Measurements from ENCODE around the gene CLIC4. TPM values are rescaled to one million over a fixed set of nuclear protein-coding genes. Genes with fewer than 3 reads are reported as not detected.
"Not testable (repeated sequence)": the region's sequence is repeated elsewhere in the genome, so short reads cannot be mapped to it uniquely, and the experiment has no call there.

The CLIC4 gene
- polyA plus RNA-seq, 3 donors, result 165 to 169 (median 168) TPM

- no peak for DNase-seq
These were observed 58.8 kb downstream of the CLIC4 start for GRCh38 chr1:24803987-24804530.

DNA sequence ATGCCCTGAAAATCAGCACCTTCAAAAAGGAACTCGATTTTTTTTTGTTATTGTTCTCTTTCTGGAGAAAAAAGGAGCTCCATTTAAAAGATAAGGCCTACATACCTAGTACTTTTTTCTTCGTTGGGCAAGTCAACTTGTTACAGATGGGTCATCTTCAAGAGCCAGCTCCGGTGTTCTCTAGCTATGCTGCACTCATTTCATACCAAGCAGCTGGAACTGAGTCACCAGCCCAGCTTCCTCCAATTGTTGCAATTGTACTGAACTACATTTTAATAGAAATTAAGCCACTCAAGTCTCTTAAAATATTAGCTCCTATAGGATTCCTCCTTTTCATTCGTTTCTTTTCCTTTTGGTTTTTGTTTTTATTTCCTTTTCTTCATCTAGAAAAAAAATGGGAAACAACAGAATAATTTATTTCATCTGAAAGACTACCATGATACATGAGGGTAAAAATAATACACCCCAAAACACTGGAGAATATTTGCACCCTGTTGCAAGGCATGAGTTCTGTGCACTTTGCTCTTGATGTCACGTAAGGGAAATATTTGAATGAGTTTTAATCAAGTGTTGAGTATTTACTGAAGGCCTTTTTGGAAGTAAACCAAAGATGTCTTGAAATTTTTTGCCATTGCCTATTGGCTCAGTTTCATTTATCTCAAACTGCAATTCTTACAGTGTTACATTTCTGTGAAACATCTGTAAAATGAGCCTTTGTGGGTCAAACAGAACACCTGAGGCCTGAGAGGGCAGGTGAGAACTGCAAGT, 60.5 kb downstream of the CLIC4 start:
- DNase-seq, result no peak

- no peak for DNase-seq
These were observed 61.3 kb downstream of the CLIC4 start for GRCh38 chr1:24806588-24806987.

GRCh38 chr1:24811494-24811893, 66.2 kb downstream of the CLIC4 start:
- not testable (repeated sequence) for DNase-seq

DNA sequence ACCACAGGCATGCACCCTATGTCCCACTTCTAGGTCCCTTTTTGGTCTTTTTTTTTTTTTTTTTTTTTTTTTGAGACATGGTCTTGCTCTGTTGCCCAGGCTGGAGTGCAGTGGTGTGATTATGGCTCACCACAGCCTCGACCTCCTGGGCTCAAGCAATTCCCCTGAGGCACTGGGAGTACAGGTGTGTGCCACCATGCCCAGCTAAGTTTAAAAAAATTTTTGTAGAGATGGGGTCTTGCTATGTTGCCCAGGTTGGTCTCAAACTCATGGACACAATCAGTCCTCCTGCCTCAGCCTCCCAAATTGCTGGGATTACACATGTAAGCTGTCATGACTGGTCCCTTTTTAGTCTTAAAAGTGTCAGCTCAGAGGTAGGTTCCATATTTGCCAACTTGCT, 75.0 kb downstream of the CLIC4 start:
- not testable (repeated sequence) for DNase-seq

DNA sequence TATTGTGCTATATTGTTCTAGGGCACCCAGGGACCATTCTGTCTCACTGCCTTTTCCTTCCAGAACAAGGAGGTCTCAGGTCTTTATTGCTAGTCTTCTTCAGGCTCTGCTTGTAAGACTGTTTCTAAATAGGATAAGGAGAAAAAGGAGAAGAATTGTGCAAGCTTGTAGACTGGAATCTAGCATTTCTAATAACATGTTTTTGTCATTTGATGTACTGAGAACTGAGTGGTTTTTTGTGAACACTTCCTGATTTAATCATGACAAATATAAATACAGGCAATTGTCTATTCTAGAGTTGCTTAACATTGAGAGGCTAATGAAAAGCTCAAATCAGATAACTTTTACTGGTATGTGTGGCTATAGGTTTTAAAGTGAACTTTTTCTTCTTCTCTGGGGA, 77.6 kb downstream of the CLIC4 start:
- DNase-seq, result no peak

GRCh38 chr1:24823486-24823885, 78.2 kb downstream of the CLIC4 start:
- not testable (repeated sequence) for DNase-seq

DNA sequence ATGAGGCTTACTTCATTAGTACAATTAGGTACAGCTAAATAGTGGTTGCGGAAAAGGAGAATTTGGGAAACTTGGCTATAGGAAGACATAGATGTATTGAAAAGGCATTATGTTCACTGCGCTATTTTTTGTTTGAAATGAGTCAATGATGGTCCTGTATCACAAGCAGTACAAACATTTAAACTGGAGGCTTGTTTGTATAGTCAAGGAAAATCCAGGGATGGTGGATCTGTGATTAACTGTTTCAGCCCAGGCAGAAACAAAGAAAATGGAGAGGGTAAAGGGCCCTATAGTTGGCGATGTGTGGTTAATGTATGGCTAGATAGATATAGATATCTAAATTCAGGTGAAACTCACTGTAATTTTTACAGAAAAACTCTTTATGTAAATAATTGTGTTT, 79.9 kb downstream of the CLIC4 start:
- no peak for DNase-seq

- no peak for DNase-seq
These were observed 81.3 kb downstream of the CLIC4 start for GRCh38 chr1:24826510-24826909.

DNA sequence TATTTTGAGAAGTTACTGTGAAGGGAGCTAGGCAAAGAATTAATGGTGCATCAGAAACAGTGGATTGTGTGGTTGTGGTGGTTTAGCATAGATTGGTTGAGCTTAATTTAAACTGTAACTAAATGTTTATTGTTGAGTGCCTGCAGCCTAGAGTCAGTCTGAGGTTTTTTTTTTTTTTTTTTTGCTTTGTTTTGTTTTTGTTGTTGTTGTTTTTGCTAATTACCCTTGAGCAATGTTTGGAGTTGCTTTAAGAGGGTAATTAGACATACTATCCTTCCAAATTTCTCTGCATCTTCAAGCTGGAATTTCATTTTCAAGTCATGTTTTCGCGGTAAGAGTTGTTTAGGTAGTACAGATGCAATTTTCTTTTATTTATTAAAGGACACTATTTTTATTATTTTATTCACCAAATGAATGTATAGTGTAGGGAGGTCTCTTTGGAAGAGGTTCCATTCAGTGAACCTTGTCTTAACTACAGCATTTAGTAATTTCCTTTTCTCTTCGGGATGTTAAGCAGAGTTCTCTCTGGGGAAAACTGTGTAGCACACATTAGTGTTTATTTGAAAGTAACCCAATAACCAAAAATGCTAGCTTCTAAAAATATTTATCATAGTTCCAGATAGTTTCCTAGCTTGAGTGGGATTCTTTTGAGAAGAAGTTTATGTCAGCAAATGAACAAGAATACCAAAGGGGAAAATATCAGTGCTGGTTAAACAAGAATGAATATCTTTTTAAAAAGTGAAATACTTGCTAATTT, 82.3 kb downstream of the CLIC4 start:
- no peak for DNase-seq

DNA sequence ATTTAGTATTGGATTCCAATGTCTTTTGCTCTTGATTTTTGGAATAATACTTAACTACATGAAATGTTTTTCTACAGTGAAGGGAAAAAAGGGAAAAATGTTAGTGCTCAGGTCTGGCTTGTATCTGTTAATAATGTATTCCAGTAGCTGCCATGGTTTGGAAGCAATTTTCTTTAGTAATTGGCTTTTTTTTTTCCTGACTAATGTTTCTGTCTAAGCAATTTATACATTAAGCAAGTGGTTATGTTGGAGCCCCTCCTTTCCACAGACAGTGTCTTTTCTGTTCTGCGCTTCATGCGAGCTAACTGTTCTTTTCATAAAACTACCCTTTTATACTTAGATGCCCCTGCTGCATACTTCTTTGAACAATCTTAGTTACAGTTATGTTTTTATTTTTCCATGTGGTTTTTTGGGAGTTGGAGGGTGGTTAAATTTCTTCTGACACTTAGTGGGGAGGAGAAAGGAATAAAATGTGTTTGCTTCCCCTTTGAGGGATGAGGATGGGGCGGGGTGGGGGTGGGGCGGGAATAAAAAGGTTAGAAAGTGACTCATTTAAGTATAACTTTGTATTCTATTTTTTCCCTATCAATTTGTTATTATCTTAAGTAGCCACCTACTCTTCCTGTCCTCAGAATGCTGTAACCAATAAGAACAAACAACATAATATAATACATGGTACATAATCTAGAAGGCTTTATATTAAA, 83.1 kb downstream of the CLIC4 start:
- no peak for DNase-seq

- no peak for DNase-seq
These were observed 83.6 kb downstream of the CLIC4 start for GRCh38 chr1:24828887-24829192.

DNA sequence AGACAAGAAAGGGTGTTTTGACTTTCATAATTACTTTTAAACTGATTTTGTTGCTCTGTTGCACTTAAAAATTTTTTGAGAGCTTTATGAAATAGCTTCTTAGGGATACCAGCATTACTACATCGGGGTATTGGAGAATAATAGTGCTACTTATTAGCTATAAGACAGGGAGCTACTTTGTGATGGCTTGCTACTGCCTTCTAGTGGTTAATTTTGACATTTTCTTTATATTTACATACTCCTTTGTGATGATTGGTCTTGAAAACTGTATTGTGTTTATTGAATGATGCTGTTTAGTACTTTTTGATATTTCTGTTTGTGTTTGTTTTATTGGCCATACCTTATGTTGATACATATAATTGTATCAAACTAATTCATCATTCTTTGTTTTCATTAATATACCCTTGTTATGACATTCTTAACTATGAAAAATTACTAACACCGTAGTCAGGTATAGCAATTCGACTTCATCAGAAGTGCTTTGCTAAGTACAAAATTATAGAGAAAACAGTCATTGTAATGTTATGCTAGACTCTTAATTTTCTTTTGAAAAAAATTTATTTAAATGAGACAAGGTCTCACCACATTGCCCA, 85.5 kb downstream of the CLIC4 start:
- DNase-seq, result peak; percentile 68

DNA sequence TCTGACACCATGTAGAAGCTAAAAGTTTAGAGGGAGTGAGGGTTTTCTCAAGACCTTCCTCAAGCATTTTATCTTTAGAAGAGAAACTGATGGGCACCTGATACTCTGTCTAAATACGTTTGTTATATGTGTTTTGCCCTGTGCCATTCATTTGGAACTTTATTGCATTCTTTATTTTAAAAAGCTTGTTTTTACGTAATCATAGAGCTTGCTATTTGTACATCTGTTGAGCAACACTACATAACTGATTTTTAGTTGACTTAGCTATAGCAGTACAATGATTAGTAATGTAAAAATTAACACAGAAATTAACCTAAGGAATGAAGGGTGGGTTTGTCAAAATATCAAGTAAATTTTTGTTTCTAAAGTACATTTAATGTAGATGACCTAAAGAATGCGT, 96.3 kb downstream of the CLIC4 start:
- no peak for DNase-seq

GRCh38 chr1:24846671-24847070, 101.4 kb downstream of the CLIC4 start:
- no peak for DNase-seq

DNA sequence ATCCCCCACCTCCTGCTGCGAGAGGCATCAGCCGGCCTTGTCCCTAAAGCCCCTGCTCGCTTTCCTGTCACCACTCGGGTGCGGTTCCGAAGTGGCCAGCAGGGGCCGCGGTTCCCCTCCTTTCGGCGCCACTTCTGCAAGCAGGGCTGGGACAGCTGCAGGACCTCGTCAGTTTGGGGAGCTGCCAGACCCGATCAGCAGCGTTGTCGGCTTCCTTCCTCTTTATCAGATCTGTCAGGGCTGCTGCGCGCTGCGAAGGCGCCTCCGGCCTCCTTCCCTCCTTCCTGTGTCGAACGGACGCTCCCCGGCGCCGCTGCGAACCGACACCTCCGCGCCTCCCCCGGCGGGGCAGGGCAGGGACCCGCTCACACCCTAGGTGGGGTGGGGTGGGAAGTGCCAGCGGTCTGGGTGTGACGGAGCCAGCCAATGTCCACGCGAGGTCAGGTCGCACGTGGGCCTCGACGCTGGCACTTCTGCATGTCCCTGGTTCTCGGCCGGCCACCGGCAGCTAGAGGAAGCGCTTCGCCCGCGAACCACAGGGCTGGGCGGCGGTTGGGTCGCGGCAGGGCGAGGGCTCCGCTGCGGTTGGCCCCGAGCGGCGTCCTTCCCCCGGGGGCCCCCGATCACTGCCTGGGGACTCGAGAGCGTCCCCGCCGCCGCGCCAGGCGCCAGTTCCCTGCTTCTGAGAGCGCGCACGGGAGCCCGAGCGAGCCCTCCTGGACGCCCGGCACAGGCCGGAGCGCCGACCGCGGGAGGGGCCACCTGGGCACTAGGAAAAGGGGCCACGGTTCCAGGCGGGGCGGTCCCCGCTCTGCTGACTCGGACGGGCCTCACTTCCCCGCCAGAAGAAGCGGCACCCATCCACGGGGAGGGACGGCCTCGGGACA, 103.0 kb downstream of the CLIC4 start:
- peak; percentile 89 for DNase-seq

DNA sequence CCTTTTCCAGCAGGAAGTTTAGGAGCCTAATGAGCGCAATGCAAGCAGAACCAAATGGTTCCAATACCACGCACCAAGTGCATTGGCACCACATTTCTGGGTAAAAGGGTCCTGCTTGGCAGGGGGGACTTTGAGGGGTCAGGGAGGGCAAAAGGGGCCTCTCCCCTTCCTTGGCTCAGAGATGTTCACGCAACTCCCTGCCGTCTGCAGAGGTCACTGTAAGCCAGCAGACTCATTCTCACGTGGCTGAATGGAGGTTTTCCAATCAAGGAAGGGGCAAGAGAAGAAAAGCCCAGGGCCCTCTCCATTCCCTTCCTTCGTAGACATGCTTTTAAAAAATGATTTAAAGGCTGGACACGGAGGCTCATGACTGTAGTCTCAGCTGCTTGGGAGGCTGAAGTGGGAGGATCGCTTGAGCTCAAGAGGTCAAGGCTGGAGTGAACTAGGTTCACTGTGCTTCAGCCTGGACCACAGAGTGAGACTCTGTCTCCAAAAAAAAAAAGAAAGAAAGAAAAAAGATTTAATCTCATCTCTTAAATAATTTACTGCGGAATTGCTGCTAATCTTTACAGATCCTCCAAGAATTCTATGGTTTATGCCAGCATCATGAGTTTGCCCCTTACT, 104.5 kb downstream of the CLIC4 start:
- DNase-seq, result peak; percentile 40

- no peak for DNase-seq
These were observed 105.2 kb downstream of the CLIC4 start for GRCh38 chr1:24850328-24850920.

DNA sequence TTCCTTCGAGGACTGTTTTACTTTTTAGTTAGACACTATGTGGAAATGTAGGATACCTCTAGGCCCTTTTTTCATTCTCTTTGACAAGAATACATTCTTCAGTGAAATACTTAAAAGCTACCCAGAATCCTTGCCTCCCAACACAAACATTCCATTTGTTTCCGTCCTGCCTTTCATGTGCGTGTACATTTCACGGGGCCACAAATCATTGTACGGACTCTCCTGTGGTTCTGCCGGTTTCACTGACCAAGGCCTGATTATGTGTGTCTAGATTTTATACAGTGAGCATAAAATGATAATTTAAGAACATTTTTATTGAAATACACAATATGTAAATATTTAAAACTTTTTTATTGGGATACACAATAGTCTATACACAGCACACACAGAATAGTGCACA, 108.4 kb downstream of the CLIC4 start:
- peak; percentile 52 for DNase-seq

DNA sequence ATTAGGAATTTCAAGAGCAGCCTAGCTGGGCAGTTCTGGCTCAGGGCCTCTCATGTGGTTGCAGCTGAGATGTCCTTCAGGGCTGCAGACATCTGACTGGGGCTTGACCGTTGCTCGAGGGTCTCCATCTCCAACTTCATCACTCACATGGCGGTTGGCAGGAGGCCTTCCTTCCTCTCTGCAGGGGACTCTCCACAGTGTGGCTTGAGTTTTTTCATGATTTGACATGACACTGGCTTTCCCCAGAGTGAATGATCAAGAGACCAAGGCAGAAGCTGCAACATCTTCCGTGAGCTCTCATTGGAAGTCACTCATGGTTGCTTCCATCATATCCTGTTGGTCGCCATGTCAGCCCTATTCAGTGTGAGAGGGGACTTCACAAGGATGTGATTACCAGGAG, 110.2 kb downstream of the CLIC4 start:
- no peak for DNase-seq

All from renal pelvis (tissue), 4 donors.